GM19372 (cell line): Measurements from ENCODE around the gene MYBPC3.

Experiments
- ATAC-seq: cut with Tn5 transposase; IDR thresholded peaks from one replicate; pipeline ENCODE4 v1.9.1; 2021; ENCODE audit warnings: mild to moderate bottlenecking, low read depth, moderate library complexity; ENCODE audit not compliant: unreplicated experiment

Gene MYBPC3

GRCh38 chr11:47387944-47388696 lies 35.6 kb upstream of the MYBPC3 start:
- ATAC-seq: no peak

- no peak for ATAC-seq
Measured at GRCh38 chr11:47384498-47384897, 32.0 kb upstream of the MYBPC3 start.

GRCh38 chr11:47383071-47383470 lies 30.6 kb upstream of the MYBPC3 start:
- ATAC-seq: no peak

DNA sequence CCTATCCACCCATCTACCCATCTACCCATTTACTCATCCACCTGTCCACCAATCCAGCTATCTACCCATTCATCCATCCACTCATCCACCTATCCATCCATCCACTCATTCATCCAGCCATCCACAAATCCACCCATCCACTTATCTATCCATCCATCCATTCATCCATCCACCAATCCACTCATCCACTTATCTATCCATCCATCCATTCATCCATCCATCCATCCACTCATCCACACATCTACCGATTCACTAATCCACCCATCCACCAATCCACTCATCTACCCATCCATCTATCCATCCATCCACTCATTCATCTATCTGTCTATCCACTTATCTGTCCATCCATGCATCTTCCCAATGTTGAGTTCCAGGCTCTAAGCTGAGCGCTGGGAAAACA lies 27.6 kb upstream of the MYBPC3 start:
- ATAC-seq: no peak

GRCh38 chr11:47379317-47379716 lies 26.8 kb upstream of the MYBPC3 start:
- no peak for ATAC-seq

DNA sequence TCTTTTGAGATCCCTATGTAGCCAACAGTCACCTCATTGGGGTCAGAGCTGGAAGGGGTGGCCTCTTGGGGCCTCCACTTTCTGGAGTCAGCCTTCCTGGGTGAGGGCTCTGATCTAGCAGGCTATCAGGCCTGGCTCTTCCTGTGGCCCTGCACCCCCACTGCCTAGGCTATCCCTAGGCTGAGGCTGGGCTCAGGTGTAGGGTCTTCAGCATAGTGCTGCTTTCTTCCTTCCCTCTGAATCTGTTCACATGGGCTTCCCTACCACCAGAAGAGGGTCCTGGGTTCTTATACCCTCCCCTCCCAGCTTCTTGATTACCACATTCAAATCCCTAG lies 26.3 kb upstream of the MYBPC3 start:
- peak; percentile 11 for ATAC-seq

DNA sequence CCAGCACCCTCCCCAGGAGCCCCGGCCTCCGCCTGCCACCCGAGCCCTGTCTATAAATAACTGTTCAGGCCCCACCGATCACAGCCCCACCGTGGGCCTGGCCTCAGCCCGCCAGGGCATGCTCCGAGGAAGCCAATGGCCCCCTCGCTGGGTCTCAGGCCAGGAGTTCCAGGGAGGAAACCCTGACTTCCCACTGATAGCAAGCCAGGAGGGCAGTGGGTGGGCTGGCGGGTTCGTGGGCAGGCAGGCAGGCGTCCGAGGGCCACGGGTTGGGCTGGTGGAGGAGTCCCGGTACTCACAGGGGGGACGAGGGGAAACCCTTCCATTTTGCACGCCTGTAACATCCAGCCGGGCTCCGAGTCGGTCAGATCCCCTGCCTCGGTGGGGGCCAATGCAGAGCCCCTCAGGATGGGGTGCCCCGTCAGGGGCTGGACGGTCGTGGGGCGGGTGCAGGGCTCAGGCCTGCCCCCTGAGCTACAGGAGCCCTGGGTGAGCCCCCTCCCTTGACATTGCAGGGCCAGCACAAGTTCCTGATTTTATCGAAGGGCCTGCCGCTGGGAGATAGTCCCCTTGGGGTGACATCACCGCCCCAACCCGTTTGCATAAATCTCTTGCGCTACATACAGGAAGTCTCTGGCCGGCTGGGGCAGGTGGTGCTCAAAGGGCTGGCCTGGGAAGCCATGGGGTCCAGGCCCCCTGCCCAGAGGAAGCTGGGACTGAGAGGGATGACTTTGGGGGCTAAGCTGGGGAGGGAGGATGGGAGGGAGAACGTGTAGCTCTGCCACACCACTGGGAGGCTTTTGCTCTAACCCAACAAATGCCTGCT lies 25.7 kb upstream of the MYBPC3 start, which contains the start of gene SPI1:
TSS of gene SPI1 (minus strand) at position 538 of the 826 bp plus-strand sequence. CDS start at position 344, 194 bp downstream.
- ATAC-seq: peak; percentile 84

GRCh38 chr11:47377571-47378009 lies 25.1 kb upstream of the MYBPC3 start:
- no peak for ATAC-seq

DNA sequence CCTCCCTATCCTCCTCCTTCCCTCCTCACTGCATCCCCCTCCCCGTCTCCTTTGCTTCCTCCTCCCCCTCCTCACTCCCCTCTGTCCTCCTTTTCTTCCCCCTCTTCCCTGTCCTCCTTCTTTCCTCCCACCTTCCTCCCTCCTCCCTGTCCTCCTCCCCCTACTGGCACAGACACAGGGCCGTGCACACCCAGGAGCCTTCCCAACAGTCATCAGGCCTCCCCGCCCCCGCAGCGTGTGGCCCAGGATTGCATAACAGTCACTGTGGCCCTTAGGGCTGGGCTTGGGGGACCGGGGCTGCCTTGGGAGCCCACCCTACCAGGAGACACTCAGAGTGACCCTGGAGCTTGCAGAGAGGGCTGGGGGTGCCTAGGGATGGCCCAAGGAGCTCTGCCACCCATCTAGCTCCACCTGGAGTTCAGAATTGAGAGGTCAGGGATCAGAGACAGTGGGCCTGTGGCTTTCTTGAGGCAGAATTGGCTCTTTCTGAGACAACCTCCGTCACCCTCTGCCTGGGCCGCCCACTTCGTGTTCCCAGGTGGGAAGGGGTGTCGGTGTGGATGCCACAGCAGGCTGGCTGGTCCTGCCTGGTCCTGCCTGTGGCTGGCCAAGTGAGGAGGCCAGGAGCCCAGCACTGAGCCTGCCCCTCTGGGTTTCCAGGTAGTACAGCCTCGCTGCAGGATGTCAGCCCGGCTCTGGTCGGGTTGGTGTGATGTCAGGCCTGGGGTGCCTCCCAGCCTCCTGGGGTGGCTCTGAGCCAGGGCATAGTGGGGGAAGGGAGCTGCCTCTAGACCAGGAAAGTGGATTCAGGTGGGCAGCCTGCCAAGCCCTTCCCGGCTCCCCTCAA lies 24.2 kb upstream of the MYBPC3 start:
- no peak for ATAC-seq

GRCh38 chr11:47376107-47376524 lies 23.6 kb upstream of the MYBPC3 start:
- ATAC-seq: no peak

DNA sequence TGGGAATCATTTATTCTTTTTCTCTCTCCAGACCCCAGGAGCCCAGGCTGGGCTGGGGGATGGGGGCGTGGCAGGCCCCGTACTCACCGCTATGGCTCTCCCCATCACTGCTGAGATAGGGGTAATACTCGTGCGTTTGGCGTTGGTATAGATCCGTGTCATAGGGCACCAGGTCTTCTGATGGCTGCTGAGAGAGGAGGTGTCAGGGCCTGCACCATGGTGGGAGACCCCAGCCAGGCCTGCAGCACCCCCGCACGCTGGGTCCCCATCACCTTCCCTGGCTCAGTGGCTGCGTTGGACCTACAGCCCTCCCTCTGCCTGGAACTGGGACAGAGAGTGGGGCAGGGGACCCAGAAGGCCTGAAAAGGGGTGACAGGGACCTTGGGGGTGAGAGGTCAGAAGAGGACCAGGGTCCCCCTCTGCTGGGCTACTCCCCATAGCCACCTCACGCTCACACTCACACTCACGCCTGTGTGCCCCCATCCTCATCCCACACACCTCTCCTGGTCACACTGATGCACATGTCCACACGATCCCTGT lies 23.1 kb upstream of the MYBPC3 start:
- ATAC-seq: no peak

DNA sequence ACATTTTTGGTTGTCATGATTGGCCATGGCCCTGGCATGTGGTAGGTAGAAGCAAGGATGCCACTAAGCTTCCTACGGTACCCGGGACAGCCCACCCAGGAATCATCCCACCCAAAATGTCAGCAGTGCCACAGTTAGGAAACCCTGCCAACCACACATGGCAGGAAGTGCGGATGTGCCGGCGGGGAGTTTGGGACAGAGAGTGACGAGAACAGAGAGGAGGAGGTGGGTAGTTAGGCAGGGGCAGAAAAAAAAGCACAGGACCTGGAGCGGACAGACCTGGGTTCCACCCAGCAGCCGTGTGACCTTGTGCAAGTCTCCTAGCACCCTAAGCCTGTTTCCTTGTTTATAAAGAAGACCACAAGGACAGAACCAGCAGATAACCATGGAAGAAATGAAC lies 22.5 kb upstream of the MYBPC3 start:
- no peak for ATAC-seq

DNA sequence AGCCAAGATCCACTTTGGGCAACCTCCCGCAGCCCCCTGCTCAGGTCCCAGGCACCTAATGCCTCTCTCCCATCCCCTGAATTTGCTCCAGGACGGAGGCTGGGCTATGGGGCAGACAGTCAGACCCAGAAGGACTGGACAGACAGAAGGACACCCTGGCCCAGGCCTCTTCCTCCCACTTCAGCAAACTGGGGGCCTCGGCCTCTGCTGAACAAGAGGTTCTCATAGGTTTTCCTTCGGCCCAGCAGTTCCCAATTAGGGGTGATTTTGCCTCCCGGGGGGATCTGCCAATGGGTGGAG lies 22.2 kb upstream of the MYBPC3 start:
- ATAC-seq: no peak

DNA sequence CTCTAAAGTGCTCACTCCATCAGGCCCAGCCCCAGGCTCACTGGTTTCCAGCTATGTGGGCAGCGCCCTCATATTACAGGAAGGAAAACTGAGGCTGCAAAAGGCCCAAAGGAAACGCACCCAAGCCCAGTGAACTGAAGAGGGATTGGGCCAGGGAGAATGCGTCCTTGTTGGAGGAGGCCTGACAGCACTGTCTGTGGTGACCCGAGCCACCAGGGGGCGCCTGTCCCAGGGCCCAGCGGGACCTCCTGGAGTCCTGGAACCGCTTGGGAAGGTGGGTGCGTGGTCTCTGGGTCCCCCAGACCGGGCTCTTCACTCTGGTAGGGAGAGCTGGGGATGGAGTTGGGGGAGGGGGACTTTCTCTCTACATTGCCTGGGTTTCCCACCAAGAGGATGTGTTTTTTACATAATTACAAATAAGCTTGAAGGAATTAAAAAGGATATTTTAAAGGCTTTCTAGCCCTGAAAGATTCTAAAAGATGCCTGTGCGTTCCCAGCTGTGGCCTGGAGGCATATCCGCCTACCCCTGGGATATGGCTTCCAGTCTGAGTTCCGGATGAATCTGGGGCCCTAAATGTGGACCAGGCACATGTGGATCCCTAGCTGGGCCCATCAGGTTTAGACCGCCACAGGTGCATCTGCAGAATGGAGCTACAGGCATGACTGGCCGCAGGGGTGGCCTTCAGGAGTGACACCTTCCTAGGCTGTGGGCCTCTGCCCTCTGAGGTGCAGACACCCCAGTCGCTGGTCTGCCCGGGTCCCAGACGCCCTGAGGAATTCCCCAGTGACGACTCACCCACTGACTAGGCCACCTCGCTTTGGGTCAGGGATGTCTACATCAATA lies 21.6 kb upstream of the MYBPC3 start:
- ATAC-seq: no peak

- no peak for ATAC-seq
Measured at GRCh38 chr11:47372422-47372821, 19.9 kb upstream of the MYBPC3 start.

GRCh38 chr11:47369676-47370075 lies 17.2 kb upstream of the MYBPC3 start:
- ATAC-seq: no peak

- ATAC-seq: no peak
Measured at GRCh38 chr11:47366020-47366490, 13.6 kb upstream of the MYBPC3 start.

DNA sequence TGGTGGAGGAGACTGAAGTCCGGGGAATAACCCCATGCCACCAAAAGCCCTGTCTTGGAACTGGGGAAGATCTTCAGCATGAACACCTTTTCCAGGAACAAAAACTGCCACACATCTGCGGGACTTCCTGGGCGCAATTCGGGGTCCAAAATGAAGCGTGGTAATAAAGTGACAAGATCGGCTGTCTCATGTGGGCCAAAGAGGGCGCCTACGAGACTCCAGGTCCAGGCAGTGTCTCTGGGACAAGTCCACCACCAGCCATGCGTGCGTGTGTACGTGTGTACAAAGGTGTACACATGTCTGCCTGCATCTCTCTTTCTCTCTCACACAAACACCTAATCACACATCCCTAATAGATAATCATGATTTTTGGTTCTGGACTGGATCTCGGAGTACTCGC lies 8.9 kb upstream of the MYBPC3 start:
- ATAC-seq: no peak

- no peak for ATAC-seq
Measured at GRCh38 chr11:47360341-47360740, 7.8 kb upstream of the MYBPC3 start.

DNA sequence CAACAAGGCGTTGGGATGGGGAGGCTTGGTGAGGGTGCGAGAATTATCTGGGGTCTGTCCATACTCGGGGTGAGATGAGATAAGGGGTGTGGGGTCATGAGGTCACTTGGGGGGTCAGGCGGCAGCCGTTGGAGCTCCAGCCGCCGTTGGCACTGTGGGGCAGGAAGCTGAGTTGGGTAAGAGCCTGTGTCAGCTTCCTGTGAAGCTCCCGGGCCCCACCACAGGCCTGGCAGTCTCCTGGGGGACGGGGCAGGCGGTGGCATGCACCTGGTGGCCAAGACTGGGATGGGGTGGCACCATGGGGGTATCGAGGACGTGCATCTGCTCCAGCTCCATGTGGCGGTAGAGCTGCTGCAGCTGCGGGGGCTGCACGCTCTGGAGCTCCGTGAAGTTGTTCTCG lies 7.1 kb upstream of the MYBPC3 start:
- no peak for ATAC-seq
